COR-L47 (cell line): ENCODE data around the gene GAB3.

Experiments used
- DNase-seq: peaks from one replicate; lab custom pipeline; 2025; lab: John Stamatoyannopoulos, UW

The GAB3 gene

DNA sequence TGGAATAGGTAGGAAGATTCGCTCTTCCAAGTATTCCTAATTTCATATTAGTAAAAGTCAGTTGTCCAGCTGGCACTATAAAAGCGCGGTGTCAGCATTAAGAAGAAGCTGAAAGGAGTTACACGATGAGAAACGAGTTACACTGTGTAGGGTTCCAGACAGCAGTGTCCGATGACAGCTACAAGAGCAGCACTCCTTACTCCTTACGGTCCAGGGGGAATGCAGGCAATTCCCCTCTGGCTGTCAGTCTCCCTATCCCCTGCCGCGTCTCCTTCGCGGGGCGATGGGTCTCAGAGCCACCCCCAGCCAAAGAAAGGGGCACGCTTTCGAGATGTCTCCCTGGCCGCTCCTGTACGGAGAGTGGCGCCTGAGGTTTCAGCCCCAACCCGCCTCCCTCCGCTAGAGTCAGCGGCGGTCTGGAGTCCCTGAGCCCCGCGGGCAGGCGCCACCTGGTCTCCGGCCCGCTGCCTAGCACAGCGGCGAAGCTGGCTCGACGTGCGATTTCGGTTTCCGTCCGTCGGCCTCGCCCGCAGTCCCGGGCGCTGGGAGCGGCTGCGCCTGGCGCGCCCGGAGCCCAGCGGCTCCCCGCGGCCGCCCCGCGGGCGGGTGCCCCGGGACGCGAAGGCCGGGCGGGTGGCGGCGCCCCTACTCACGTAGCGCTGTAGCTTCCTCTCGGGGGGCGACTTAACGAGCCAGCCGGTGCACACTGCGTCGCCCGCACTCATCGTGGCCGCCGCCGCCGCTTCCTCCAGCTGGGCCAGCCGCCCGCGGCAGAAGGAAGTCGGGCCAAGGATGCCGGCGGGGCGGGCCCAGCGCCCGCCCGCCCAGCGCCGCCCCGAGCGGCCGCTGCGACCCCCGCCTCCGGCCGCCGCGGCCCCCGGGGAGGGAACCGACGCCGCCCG, at the start of gene GAB3:
Gene GAB3, minus strand, starts transcription at position 777 of the 902 bp plus-strand sequence. Its CDS starts 52 bp downstream, at position 725.
- peak; percentile 8 for DNase-seq

GRCh38 chrX:154799556-154800348, 48.9 kb upstream of the GAB3 start:
- DNase-seq: peak; percentile 91

DNA sequence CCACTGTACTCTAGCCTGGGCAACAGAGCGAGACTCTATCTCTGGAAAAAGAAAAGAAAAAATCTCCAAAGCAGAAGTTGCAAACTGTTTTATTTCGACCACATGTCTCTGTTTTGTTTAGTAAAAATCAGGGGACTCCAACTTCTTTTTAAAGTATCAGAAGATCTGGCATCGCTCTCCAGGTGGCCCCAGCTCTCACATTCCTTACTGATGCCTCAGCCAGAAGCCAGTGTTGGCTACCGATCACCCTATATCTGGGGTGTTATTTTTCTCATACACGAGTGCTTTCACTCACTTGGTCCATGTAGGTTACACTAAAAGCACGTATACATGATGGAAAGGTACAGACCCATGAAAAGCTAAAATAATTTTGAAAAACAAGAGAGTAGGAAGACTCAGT, 46.1 kb upstream of the GAB3 start:
- DNase-seq: no peak

DNA sequence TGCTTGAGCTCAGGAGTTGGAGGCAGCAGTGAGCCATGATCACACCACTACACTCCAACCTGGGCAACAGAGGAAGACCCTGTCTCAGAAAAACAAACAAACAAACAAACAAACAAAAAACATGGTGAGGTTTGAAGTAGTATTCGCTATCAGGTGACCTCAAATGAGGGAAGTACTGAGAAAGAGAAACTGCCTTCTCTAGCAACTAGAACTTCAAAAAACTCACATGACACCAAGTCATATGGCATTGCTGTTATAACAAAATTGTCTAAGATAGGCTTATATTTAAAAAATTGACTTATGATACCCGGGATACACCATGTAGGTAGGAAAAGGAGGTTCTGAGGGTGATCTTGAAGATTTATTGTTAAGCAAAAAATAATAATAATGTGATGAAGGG, 44.1 kb upstream of the GAB3 start:
- DNase-seq: no peak

GRCh38 chrX:154793084-154793795, 42.4 kb upstream of the GAB3 start:
- DNase-seq: peak; percentile 26

- no peak for DNase-seq
These were observed 41.1 kb upstream of the GAB3 start for GRCh38 chrX:154791939-154792338.

- no peak for DNase-seq
These were observed 40.6 kb upstream of the GAB3 start for GRCh38 chrX:154791467-154791866.

DNA sequence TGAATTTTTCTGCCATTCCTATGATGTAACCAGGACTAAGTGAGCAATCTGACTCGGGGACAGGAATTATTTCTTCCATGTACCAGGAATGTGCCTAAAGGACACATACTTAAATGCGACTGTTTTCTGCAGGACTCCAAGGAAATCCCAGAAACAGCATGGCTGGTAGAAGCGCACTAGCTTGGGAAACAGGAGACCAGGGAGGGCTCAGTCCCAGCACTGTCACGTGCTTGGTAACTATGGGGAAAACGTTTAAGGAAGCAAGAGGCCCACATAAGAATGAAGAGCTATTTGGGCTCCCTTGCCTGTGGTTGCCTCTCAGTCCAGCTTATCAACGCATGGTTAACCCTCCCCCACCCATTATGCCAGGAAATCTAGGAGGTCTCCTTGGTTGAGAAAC, 34.8 kb upstream of the GAB3 start:
- DNase-seq: no peak

GRCh38 chrX:154784149-154784995, 33.5 kb upstream of the GAB3 start:
- DNase-seq: no peak

GRCh38 chrX:154780968-154781367, 30.1 kb upstream of the GAB3 start:
- DNase-seq: no peak

DNA sequence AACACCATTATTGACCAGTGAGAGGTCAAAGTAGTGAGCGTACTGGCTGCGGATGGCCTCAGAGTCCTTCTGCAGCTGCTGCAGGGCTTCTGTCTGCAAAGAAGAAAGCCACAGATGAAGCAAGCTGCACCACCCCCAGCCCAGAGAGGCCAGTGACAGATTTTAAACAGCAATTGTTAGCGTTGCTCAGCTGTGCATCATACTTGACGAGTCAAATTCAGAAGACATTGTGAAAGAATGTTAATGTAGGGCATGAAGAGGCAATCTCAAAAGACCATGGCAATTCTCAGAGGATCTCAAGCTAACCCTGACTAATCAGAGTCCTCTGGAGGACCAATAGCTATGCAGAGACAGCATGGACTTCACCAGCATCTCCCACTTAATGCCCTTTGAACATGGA, 28.4 kb upstream of the GAB3 start:
- no peak for DNase-seq

GRCh38 chrX:154776753-154777152, 25.9 kb upstream of the GAB3 start:
- no peak for DNase-seq

DNA sequence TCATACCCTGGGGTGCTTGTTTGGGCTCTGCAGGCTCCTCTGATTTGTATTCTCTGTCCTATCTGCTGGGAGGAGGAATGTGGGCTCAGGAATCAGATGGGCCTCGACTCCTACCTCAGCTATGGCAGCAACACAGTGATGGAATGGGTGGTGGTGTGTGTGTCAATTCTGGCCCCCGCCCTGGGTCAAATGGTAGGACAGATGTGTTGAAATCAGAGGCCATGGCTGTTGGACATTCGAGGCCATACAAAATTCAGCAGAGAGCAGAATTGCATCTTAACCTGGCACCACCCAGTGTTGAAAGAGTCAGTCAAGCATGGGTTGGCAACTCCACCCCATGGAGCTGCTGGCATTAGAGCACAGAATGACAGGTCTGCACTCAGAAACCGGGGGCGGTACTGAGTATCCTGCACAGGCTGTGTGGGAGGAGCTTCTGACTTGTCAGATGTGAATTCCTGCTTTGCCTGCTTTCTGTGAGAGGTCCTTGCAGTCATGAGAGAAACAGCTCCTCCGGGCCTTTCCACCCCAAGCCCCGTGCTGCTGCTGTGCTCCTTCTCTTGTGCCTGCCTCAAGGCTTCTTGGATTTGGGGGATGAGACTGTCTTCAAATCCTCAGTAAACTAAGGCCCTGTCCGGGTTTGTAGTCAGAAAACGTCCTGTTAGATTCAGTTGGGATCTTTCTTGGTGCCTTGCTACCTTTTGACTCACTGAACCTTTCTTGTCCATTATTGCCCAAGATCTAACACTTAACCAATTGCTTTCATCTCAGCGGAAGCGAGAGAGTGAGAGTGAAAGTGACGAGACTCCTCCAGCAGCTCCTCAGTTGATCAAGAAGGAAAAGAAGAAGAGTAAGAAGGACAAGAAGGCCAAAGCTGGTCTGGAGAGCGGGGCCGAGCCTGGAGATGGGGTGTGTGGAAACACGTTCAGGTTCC, 24.8 kb upstream of the GAB3 start:
- DNase-seq: no peak

- DNase-seq: no peak
These were observed 23.7 kb upstream of the GAB3 start for GRCh38 chrX:154774622-154775021.

DNA sequence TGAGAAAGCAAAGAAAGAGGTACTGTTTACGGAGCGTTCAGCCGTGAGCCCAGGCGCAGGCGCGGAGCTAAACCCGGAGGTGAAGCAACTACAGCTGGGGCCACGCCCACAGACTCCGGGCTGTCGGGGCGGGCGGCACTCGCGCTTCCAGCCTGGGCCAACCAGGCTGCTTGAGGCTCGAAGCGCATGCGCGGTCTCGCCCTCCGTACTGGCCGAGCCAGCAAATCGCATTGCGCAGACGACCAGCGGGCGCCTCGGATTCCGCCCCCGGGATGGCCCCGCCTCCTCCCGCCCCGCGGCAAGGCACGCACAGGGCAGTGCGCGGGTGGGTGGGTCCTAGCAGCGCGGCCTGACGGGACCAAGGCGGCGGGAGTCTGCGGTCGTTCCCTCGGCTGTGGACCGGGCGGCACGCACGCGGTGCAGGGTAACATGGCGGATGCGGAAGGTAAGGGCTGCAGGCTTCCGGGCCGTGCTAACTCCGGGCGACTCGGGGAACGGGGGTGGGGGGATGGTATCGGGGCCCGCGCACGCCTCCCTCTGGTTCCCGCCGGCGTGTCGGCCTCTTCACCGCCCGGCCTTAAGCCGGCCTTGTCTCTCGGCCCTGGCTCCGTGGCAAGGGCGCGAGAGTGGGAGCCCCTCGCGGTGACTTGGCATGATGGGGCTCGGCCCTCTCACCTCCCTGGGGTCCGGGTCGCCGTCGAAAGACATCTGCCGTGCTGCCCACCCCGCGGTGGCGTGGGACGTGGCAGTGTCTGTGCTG, 11.8 kb upstream of the GAB3 start, which contains the start of gene DKC1:
Gene DKC1, plus strand, starts transcription at position 328 of the 760 bp plus-strand sequence. Its CDS starts 102 bp downstream, at position 430.
- peak; percentile 91 for DNase-seq

DNA sequence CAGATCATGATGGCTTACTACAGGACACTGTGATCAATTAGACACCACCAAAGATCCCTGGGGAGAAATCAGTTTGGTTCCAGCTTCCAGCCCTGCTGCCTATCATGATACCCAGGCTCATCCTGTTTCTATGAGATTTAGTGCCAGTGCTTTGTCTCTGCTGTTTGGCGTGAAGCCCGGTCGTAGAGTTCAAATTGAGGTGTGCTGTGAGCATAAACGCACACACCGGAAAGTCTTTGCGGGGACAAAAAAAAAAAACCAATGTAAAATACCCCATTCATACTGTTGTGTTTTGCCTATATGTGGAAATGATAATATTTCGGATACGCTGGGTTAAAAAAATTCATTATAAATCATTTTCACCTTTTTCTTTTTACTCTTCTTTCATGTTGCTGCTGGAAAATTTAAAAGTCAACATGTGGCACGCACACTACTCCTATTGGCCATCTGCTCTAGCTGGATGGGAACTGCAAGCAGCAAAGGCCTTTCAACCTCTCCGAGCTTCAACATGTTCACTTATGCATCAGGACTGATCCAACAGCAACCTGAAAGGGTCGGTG, 11.2 kb upstream of the GAB3 start:
- peak; percentile 61 for DNase-seq

DNA sequence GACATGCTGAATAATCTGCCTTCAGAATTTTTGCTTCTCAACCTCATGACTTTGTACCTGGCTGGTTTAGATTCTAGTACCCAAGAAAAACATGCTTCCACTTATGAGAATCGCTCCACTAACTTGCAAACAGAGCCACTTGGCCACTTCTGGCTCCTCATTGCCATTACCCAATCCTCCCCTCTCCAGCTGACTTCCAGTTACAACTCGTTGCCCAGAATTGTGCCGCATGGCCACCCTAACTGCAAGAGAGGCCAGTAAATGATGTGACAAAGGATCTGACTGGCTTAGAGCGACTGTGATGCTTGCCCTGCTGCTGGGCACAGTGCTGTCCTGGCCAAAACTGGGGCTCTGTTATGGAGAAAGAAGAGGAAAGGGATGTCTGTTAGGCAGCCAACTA, 7.8 kb upstream of the GAB3 start:
- no peak for DNase-seq

DNA sequence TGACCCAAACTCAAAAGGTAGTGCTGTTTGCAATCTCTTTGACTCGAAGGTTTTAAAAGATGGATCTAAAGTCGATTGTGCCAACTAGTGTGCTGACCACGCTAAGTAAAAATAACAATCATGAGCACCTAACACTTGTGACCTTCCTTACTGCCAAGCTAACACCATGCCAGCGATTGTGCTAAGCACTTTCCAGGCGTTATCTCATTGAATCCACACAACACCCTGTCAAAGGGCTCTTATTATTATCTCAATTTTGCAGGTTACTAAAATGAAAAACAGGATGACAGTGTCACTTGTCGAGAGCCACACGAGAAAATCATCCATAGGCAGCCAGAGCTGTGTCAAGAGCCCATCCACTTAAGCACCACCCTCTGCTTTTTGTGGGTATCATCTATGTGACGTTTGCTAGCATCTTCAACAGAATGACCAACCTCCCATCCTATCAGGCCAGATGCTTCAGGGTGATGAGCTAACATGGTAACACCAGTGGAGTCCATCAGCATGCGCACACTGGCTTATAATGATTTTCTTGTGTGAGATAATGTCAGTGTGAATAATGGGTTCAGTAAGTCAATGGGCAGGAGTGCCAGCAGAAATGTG, 893 bp upstream of the GAB3 start:
- no peak for DNase-seq

GRCh38 chrX:154751203-154751668, 359 bp upstream of the GAB3 start:
- no peak for DNase-seq
